HTR-8/SVneo (cell line): ENCODE results near the gene FOXL1.
"Not testable (repeated sequence)": the region's sequence is repeated elsewhere in the genome, so short reads cannot be mapped to it uniquely, and the experiment has no call there.

Experiments used
- DNase-seq: peaks from one replicate; pipeline ENCODE4 v3.0.0; 2011; ENCODE audit warnings: low spot score, mixed read lengths; ENCODE audit not compliant: insufficient read length
- FAIRE-seq: peaks from 2 replicates; lab custom pipeline; 2011; peaks lifted over from hg19 to GRCh38; lab: Jason Lieb, UNC

The FOXL1 gene

DNA sequence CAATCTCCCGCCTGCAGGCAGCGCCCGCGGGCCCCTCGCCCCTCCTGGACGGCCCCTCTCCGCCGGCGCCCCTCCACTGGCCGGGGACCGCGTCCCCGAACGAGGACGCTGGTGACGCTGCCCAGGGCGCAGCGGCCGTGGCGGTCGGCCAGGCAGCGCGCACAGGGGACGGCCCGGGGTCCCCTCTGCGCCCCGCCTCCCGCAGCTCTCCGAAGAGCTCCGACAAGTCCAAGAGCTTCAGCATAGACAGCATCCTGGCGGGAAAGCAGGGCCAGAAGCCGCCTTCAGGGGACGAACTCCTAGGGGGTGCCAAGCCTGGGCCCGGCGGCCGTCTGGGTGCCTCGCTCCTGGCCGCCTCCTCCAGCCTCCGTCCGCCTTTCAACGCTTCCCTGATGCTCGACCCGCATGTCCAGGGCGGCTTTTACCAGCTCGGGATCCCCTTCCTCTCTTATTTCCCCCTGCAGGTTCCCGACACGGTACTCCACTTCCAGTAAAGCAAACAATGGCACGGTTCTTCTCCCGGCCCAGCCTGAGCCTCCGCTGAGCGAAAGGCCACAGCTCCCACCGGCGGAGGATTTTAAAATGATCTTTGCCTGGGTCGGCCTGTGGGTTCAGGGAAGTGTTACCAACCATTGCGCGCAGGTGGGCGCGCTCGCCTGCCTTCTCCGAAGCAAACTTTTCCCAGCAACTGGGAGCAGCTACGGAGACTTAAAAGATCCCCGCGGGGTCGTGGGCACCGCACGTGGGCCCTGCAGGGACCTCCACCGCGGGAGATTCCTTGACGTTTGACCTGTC lies 1.1 kb downstream of the FOXL1 start:
- DNase-seq: no peak
- no peak for FAIRE-seq

GRCh38 chr16:86580063-86580790 lies 1.9 kb downstream of the FOXL1 start:
- no peak for FAIRE-seq
- no peak for DNase-seq

GRCh38 chr16:86580791-86581170 lies 2.4 kb downstream of the FOXL1 start:
- FAIRE-seq (no peak), DNase-seq (no peak)

- DNase-seq (no peak), FAIRE-seq (no peak)
These were observed 3.1 kb downstream of the FOXL1 start for GRCh38 chr16:86581458-86581857.

DNA sequence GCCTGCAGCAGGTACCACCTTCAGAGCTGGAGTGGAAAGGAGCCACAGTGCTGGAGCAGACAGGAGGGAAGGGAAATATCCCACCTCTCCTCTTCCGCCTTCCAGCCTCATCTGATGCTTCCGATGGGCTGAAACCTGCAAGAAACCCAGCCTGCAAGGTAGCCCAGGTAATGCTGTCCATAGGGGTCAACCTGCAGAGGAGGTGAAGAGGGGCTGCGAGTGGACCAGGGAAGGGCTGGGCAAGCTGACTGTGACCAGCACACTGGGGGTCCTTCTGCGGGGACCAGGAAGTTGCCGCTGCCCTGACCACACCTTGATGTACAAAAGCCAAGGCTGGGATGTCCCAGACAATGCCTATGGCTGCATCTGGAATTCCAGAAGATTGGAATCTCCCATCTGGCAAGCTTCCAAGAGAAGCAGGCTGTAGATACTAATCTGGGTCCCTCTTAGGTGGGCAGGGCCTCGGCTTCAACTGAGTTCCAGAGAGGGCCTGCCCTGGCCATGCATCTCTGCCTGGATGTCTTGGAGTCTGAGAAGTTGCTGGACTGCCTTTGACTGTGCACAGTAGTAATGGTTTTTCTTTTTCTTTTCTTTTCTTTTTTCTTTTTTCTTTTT lies 5.8 kb downstream of the FOXL1 start:
- no peak for DNase-seq
- FAIRE-seq: no peak

DNA sequence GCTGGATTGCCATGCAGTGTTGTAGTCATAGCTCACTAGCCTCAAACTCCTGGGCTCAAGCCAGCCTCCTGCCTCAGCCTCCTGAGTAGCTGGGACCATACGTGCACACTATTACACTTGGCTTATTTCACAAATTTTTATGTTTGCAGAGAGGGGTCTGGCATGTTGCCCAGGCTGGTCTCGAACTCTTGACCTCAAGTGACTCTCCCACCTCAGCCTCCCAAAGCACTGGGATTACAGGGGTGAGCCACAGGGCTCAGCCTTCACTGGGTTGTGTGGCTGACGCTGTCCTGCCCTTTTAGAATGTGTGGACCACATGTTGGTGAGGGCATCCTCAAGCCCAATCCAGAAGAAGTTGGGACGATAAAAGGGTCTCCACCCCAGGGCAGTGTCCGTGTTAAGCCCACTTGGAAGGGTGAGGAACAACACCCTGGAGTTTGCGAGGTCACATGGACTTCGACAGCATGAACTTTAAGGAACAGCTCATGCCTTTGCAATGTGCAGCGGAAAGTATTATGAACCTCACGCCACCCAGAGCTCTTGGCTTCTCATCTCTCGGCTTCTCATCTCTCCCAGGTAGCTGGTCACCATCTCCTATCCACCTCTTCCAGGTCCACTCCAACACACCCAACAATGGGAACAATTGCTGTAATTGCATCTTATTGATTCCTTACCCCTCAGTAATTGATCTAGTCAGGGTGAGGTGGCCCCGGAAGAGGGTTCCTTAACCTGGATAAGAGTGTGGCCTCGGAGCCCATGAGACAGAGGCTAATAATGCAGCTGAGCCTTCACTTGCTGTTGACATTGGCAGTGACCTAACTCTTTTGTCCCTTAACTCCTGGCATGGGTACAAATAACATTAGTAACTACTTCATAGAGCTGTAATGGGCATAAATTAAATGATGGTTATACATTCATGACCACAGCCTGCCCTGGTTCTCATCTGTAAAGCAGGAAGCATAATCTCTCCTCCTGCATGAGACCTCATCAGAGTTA lies 6.7 kb downstream of the FOXL1 start:
- FAIRE-seq (peak; percentile 67), DNase-seq (no peak)

- DNase-seq (no peak), FAIRE-seq (no peak)
These were observed 7.7 kb downstream of the FOXL1 start for GRCh38 chr16:86585821-86586611.

GRCh38 chr16:86587487-86587886 lies 9.1 kb downstream of the FOXL1 start:
- DNase-seq (no peak), FAIRE-seq (no peak)

- peak; percentile 99 for FAIRE-seq
- DNase-seq: not testable (repeated sequence)
These were observed 9.6 kb downstream of the FOXL1 start for GRCh38 chr16:86587955-86588354.

- FAIRE-seq (no peak), DNase-seq (no peak)
These were observed 12.3 kb downstream of the FOXL1 start for GRCh38 chr16:86590501-86591144.

- DNase-seq: no peak
- FAIRE-seq: peak; percentile 52
These were observed 12.9 kb downstream of the FOXL1 start for GRCh38 chr16:86591270-86591669.

GRCh38 chr16:86593913-86594620 lies 15.7 kb downstream of the FOXL1 start:
- DNase-seq: no peak
- FAIRE-seq: no peak

DNA sequence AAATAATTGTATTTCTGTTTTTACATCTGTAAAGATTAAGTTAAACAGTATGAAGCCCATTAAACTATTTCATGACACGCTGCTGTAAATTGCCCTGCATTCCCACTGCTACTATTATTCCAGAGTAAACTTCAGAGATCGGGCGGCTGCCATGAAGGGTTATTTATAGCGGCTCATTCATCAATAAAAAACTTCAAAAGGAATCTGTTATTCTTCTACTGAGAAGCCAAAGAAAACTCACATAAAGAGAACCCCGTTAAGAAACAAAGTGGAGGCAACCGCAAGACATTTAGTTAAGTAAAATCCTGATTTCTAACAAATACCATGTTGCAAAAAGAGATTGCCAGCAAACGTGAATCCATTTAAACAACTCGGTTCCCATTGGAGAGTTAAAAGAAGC lies 16.4 kb downstream of the FOXL1 start:
- DNase-seq (no peak), FAIRE-seq (no peak)

DNA sequence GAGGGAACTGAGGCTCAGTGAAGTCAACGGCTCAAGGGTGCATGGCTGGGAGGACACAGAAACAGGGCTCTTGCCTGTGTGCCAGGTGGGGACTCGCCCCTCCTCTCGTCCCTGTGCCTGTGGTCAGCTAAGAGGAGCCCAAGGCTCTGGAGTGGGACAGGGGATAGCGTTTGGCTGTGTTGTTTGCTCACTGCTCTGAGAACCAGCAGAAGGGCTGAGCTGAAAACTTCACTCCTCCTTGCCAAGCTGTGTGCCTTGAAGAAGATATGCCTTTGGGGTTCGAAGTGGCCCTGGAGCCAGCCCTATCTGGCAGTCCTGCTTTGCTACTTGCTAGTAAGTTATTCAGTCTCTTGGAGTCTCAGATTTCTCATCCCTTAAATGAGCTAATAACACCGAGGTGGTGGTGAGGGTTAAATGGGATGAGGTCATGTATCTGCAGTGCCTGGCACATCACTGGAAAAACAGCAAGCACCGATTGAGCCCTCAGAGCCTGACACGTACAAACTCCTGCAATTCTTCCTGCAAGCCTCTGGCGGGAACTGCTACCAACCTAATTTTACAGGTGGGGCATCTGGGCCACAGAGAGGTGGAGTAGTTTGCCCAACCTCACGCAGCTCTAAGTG lies 17.7 kb downstream of the FOXL1 start:
- DNase-seq (no peak), FAIRE-seq (no peak)

- no peak for FAIRE-seq
- no peak for DNase-seq
These were observed 19.0 kb downstream of the FOXL1 start for GRCh38 chr16:86597126-86597879.

- no peak for FAIRE-seq
- DNase-seq: no peak
These were observed 19.7 kb downstream of the FOXL1 start for GRCh38 chr16:86597880-86598606.
